ENCODE measurements around the gene TBL3.

GRCh38 chr16:2026461-2027023 lies 54.7 kb downstream of the TBL3 start, which contains the start of gene NHERF2:
- TF ChIP-seq CTCF (IDR thresholded peaks at IDR 0.05; ENCODE audit: poor library complexity, severe bottlenecking) (no peak), POLR2AphosphoS5 (IDR thresholded peaks at IDR 0.05) (no peak), SMC3 (conservative IDR thresholded peaks at IDR 0.05; ENCODE audit: poor library complexity) (no peak)

All from neural cell (in vitro differentiated cells).